Naive thymus-derived CD4-positive, alpha-beta T cell (primary cell): ENCODE measurements around the gene VAC14. TPM values are rescaled to one million over a fixed set of nuclear protein-coding genes. Genes with fewer than 3 reads are reported as not detected.

Experiments
- ATAC-seq: fragments of 150-1000 bp; cut with Tn5 transposase; 2 replicates; pipeline ENCODE4 v1.10.0; 2021; ENCODE audit warnings: mild to moderate bottlenecking, moderate library complexity
- CTCF ChIA-PET: fragments of 350-600 bp; sonication (Branson Sonifier 250); formaldehyde crosslinking; loops from one replicate; lab custom pipeline; 2021; ENCODE audit warnings: antibody characterized with exemption; lab: Charles Lee
- POLR2A ChIA-PET: fragments of 350-600 bp; sonication (Branson Sonifier 250); formaldehyde crosslinking; loops from one replicate; lab custom pipeline; 2021; ENCODE audit warnings: antibody characterized with exemption, inconsistent platforms; lab: Charles Lee
- DNase-seq, 9 donors: peaks; one replicate each; pipeline versions ENCODE4 v3.0.0 to v3.0.0-alpha.2; 2020 to 2022; ENCODE audit warnings: mixed read lengths in 1 of 9
- H3K27ac ChIP-seq: one replicate; pipeline ENCODE4 v1.7.0; 2013; ENCODE audit warnings: mild to moderate bottlenecking, low read depth, low read length, moderate library complexity
- H3K27me3 ChIP-seq, 2 donors: one replicate each; pipeline ENCODE4 v1.7.0; 2013; ENCODE audit warnings: low read length in 2 of 2, mild to moderate bottlenecking in 2 of 2, moderate library complexity in 2 of 2; ENCODE audit not compliant: control insufficient read depth in 2 of 2, insufficient read depth in 2 of 2
- H3K36me3 ChIP-seq, 3 experiments: 1 replicate in 2 of 3; 2 replicates in 1 of 3; pipeline ENCODE4 v1.7.0; 2013; ENCODE audit warnings: low read length in 3 of 3, mild to moderate bottlenecking in 3 of 3, moderate library complexity in 1 of 3; ENCODE audit not compliant: insufficient read depth in 3 of 3, control insufficient read depth in 2 of 3
- H3K4me1 ChIP-seq, 2 donors: one replicate each; pipeline ENCODE4 v1.7.0; 2013; ENCODE audit warnings: low read length in 2 of 2, mild to moderate bottlenecking in 2 of 2, moderate library complexity in 1 of 2; ENCODE audit not compliant: control insufficient read depth in 2 of 2, insufficient read depth in 2 of 2
- H3K4me3 ChIP-seq: 2 replicates; pipeline ENCODE4 v1.7.0; 2013; ENCODE audit warnings: mild to moderate bottlenecking, low read length
- H3K9me3 ChIP-seq, 3 experiments: 1 replicate in 2 of 3; 2 replicates in 1 of 3; pipeline ENCODE4 v1.7.0; 2013; ENCODE audit warnings: low read length in 3 of 3; ENCODE audit not compliant: control insufficient read depth in 2 of 3
- H3K27ac Mint-ChIP-seq, 9 donors: one replicate each; pipeline ENCODE4 v1.8.0; 2020 to 2022; ENCODE audit warnings: mixed read lengths in 9 of 9, mild to moderate bottlenecking in 8 of 9, moderate library complexity in 5 of 9, inconsistent platforms in 2 of 9
- H3K27me3 Mint-ChIP-seq, 5 donors: one replicate each; pipeline ENCODE4 v1.8.0; 2021 to 2022; ENCODE audit warnings: mixed read lengths in 5 of 5, mild to moderate bottlenecking in 1 of 5
- H3K36me3 Mint-ChIP-seq, 5 donors: one replicate each; pipeline ENCODE4 v1.8.0; 2020 to 2022; ENCODE audit warnings: mixed read lengths in 5 of 5, mild to moderate bottlenecking in 3 of 5, inconsistent platforms in 1 of 5
- H3K4me1 Mint-ChIP-seq, 7 donors: one replicate each; pipeline ENCODE4 v1.8.0; 2020 to 2022; ENCODE audit warnings: mixed read lengths in 7 of 7, mild to moderate bottlenecking in 3 of 7, inconsistent platforms in 1 of 7
- H3K4me3 Mint-ChIP-seq, 10 donors: one replicate each; pipeline ENCODE4 v1.8.0; 2020 to 2022; ENCODE audit warnings: mild to moderate bottlenecking in 10 of 10, mixed read lengths in 10 of 10, moderate library complexity in 6 of 10, inconsistent platforms in 2 of 10
- H3K9me3 Mint-ChIP-seq, 11 donors: one replicate each; pipeline ENCODE4 v1.8.0; 2020 to 2022; ENCODE audit warnings: mixed read lengths in 11 of 11, mild to moderate bottlenecking in 4 of 11, inconsistent platforms in 1 of 11, moderate library complexity in 1 of 11
- intact Hi-C, 2 donors: fragments of 100-400 bp; cut with micrococcal nuclease; formaldehyde crosslinking; loops; one replicate each; pipeline ENCODE4 v1.15.1; 2023
- polyA plus RNA-seq, 2 donors: library from polyadenylated mRNA; unstranded; fragments of 300-500 nt; fragmentation: Illumina TruSeq; gene quantifications; one replicate each; pipeline ENCODE4 v1.2.3, GENCODE V29; 2021
- total RNA-seq, 6 experiments: library from RNA in 5 of 6; stranded (reverse) in 5 of 6; gene quantifications; 1 replicate in 5 of 6; 2 replicates in 1 of 6; pipeline ENCODE4 v1.2.3 and lab custom pipeline; 2021 to 2026

The VAC14 gene
- total and polyA plus RNA-seq, 7 experiments from 2014 or later, result 29.2 to 61.2 (median 45.9) TPM

DNA sequence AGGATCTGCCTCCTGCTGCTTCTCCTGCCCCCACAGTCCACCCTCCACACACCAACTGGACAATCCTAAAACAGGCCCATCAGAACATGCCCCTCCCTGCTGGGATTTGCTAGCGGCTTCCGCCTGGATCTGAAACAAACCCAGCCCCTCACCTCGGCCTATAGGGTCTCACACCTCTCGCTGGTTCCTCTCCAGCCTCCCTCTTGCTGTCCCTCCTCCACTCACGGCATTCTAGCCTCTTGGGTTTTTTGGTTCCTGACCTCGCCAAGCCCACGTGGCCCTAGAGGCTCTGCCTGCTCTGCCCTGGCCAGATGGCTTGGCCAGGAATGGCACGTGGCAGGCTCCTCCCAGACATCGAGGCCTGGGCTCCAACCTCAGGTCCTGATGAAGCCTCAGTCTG is 99.4 kb downstream of the VAC14 start:
- ChIA-PET POLR2A (no interaction called here), CTCF (no interaction called here)
- intact Hi-C loops, result no loop called here
- peaks cover 4 to 22% (median 11%) of the 10 kb centered on the region in 7 donors for H3K4me1 Mint-ChIP-seq
- no peak overlapping the region for H3K27ac ChIP-seq
- H3K36me3 ChIP-seq, result peaks cover 0 to 21% (median 0%) of the 10 kb centered on the region in 3 experiments
- no peaks in the 10 kb centered on the region for H3K9me3 Mint-ChIP-seq
- H3K27me3 Mint-ChIP-seq, result no peaks in the 10 kb centered on the region
- H3K4me3 Mint-ChIP-seq, result no peak overlapping the region
- peaks cover 0 to 9% of the 10 kb centered on the region in 2 donors for H3K4me1 ChIP-seq
- no peaks in the 10 kb centered on the region for H3K27me3 ChIP-seq
- no peak overlapping the region for H3K4me3 ChIP-seq
- DNase-seq (no peak), ATAC-seq (no peak)
- no peaks in the 10 kb centered on the region for H3K9me3 ChIP-seq
- H3K36me3 Mint-ChIP-seq, result peaks cover 0 to 5% (median 0%) of the 10 kb centered on the region in 5 donors
- peak overlapping the region in 3 of 9 donors; percentile 21 to 52 (median 38) for H3K27ac Mint-ChIP-seq

DNA sequence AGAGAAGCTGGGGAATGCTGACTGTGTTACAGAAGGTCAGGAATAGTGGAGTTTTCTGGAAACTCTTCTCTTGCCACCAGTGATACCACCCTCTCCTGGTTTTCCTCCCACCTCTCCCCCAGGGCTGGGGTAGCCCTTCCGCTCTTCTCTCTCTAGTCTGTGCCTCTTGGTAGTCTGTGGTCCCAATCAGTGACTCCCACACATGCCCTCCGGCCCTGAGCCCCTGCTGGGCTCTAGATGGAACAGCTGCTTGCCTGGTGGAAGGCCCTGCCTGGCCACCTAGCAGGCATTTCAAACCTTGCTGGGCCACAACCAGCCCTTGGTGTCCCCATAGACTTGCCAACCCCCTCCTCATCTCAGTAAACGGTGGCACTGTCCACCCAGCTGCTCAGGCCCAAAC is 99.9 kb downstream of the VAC14 start:
- POLR2A ChIA-PET, result no interaction called here
- H3K4me3 ChIP-seq, result no peak overlapping the region
- Mint-ChIP-seq H3K27ac (peak overlapping the region in 3 of 9 donors; percentile 32 to 41 (median 33)), H3K27me3 (no peaks in the 10 kb centered on the region), H3K36me3 (peaks cover 0 to 5% (median 0%) of the 10 kb centered on the region in 5 donors), H3K4me1 (peaks cover 7 to 26% (median 16%) of the 10 kb centered on the region in 7 donors), H3K9me3 (no peaks in the 10 kb centered on the region), H3K4me3 (no peak overlapping the region)
- no peaks in the 10 kb centered on the region for H3K9me3 ChIP-seq
- intact Hi-C loops, result no loop called here
- H3K27me3 ChIP-seq, result no peaks in the 10 kb centered on the region
- peaks cover 0 to 21% (median 0%) of the 10 kb centered on the region in 3 experiments for H3K36me3 ChIP-seq
- CTCF ChIA-PET, result interaction anchor here (0.5 kb wide), 1 partner anchor 685 kb away, joined by 3 read pairs; no protein-coding TSS in a partner anchor
- H3K4me1 ChIP-seq, result peaks cover 0 to 10% of the 10 kb centered on the region in 2 donors
- H3K27ac ChIP-seq, result no peak overlapping the region
- no peak for ATAC-seq
- no peak for DNase-seq

DNA sequence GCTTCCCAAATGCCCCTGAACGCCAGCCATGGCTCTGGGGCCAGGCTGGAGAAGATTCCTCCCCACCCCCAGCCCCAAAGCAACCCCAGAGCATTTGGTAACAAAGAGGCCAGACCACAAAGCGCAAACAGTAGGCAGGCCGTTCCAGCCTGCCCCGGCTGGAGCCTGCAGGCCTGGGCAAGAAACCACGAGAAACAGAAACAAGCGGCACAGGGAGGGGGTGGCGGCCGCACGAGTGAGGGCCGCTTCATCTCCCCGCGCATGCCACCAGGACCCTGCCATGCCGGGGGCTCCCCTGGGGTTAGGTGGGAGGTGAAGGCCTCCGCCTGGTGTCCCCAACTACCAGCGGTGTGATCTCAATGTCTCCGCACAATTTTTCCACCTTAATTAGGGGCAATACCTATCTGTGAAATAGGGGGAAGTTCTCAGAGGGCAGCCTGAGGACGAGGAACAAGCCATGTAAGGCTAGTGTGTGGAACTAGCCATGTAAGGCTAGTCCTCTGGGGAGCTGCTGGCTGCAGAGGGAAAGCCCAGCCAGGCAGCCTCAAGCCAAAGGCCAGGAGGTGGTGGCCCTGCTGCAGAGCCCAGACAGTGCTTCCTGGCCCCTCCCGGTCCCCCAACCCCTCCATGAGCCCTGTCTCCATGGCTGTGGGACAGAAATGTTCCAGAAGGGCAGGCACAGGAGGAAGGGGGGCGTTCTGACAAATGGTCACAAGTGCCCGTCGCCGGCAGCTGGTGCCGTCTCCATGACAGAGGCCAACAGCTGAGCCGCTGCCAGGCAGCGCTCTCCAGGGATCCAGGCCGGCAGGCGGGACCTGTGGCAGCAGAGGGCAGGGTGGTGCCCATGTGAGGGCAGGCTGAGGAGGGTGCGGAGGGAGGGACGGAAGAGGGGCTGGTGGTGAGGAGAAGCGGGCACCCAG is 100.6 kb downstream of the VAC14 start:
- Mint-ChIP-seq H3K4me3 (no peak overlapping the region), H3K27me3 (no peaks in the 10 kb centered on the region), H3K36me3 (peaks cover 0 to 7% (median 0%) of the 10 kb centered on the region in 5 donors), H3K4me1 (peaks cover 14 to 33% (median 23%) of the 10 kb centered on the region in 7 donors), H3K27ac (peak overlapping the region in 3 of 9 donors; percentile 5 to 41 (median 9)), H3K9me3 (no peaks in the 10 kb centered on the region)
- ATAC-seq, result no peak
- DNase-seq, result no peak
- Histone ChIP-seq H3K27me3 (no peaks in the 10 kb centered on the region), H3K4me1 (peaks cover 0 to 17% of the 10 kb centered on the region in 2 donors), H3K9me3 (no peaks in the 10 kb centered on the region), H3K27ac (no peak overlapping the region), H3K4me3 (no peak overlapping the region), H3K36me3 (peaks cover 0 to 21% (median 0%) of the 10 kb centered on the region in 3 experiments)
- intact Hi-C loops, result no loop called here
- POLR2A ChIA-PET, result no interaction called here
- CTCF ChIA-PET, result interaction anchor here (0.5 kb wide), 1 partner anchor 685 kb away, joined by 3 read pairs; no protein-coding TSS in a partner anchor

DNA sequence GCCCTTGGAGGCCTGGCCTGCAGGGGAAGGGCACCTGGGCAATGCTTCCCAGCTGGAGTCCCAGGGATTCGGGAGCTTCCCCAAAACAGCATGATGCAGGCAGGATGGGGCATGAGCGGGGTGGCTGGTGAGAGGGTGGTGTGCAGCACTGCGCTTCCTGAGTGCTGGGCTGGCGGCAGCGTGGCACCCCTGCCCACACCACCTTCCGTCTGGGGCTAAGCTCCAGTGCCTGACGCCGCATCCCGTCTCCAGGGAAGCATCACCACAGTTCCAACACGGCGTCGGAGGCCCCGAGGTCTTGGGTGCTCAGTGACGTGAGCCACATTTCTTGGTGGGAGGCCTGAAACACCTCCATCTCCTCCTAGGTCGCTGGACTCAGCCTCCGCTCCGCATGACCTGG is 101.3 kb downstream of the VAC14 start:
- Mint-ChIP-seq H3K27ac (peak overlapping the region in 1 of 9 donors; percentile 9), H3K4me3 (no peak overlapping the region), H3K36me3 (peaks cover 0 to 10% (median 0%) of the 10 kb centered on the region in 5 donors), H3K4me1 (peaks cover 15 to 36% (median 27%) of the 10 kb centered on the region in 7 donors), H3K27me3 (no peaks in the 10 kb centered on the region), H3K9me3 (no peaks in the 10 kb centered on the region)
- H3K27me3 ChIP-seq, result no peaks in the 10 kb centered on the region
- intact Hi-C loops, result loop anchor here in 1 of 2 donors (5.0 kb wide), 1 partner anchor 73 kb away; no protein-coding TSS in a partner anchor
- no peak overlapping the region for H3K4me3 ChIP-seq
- POLR2A ChIA-PET, result no interaction called here
- no peak for DNase-seq
- H3K27ac ChIP-seq, result no peak overlapping the region
- peaks cover 0 to 17% of the 10 kb centered on the region in 2 donors for H3K4me1 ChIP-seq
- no peak for ATAC-seq
- peaks cover 0 to 21% (median 0%) of the 10 kb centered on the region in 3 experiments for H3K36me3 ChIP-seq
- CTCF ChIA-PET, result no interaction called here
- no peaks in the 10 kb centered on the region for H3K9me3 ChIP-seq

DNA sequence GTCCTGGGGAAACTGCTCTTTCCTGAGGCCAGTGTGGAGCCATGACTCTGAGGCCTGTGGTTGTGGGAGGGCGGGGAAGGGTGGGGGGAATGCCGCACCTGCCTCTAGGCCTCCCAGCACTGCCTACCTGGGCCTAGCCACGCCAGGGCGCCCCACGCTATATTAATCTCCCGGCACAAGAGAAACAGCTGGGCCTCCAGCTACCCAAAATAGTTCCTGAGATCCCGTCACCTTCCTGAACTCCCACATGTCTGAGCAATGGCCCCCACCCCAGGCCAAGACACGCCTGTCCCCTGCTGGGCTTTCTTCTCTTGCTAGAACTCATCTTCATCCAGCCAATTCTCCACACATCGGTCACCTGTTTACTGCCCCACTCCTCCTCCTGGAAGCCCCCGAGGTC is 102.1 kb downstream of the VAC14 start:
- Histone ChIP-seq H3K27me3 (no peaks in the 10 kb centered on the region), H3K4me1 (peaks cover 0 to 17% of the 10 kb centered on the region in 2 donors), H3K4me3 (no peak overlapping the region), H3K27ac (no peak overlapping the region), H3K9me3 (no peaks in the 10 kb centered on the region), H3K36me3 (peaks cover 0 to 21% (median 0%) of the 10 kb centered on the region in 3 experiments)
- H3K36me3 Mint-ChIP-seq, result peaks cover 0 to 10% (median 0%) of the 10 kb centered on the region in 5 donors
- intact Hi-C loops, result loop anchor here in 1 of 2 donors (5.0 kb wide), 1 partner anchor 73 kb away; no protein-coding TSS in a partner anchor
- ChIA-PET POLR2A (no interaction called here), CTCF (interaction anchor here (0.5 kb wide), 1 partner anchor 358 kb away, joined by 3 read pairs; no protein-coding TSS in a partner anchor)
- no peaks in the 10 kb centered on the region for H3K9me3 Mint-ChIP-seq
- H3K27ac Mint-ChIP-seq, result peak overlapping the region in 3 of 9 donors; percentile 3 to 69 (median 52)
- H3K4me1 Mint-ChIP-seq, result peaks cover 15 to 36% (median 27%) of the 10 kb centered on the region in 7 donors
- H3K27me3 Mint-ChIP-seq, result no peaks in the 10 kb centered on the region
- DNase-seq (no peak), ATAC-seq (no peak)
- H3K4me3 Mint-ChIP-seq, result peak overlapping the region in 1 of 10 donors; percentile 54

DNA sequence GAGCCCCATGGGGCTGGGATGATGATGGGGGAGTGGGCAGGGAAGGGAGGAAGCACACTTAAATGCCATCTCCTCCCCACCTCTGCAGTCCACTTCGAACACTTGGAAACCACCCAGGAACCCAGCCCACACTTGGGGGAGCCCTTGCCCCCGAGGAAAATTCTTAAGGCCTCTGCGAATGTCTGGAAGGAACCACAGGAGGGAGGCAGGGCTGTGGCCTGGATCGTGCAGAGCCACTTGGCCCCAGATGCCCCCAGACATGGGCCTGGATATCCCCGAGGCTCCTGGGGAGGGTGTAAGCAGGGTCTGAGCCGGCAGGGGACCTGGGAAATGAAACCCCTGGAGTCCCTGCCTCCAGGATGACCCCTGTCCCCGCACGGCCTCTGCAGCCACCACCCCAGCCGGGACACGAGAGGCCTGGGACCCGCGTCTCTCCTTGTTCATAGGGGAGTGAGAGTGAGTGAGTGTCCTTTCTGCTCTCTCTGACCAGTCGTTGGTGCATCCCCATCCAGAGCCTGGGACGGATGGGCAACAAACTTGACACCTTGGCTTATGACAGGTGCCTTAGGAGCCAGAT is 103.3 kb downstream of the VAC14 start:
- Histone ChIP-seq H3K4me1 (peaks cover 0 to 17% of the 10 kb centered on the region in 2 donors), H3K27ac (peak overlapping the region; percentile 49), H3K36me3 (peaks cover 0 to 25% (median 0%) of the 10 kb centered on the region in 3 experiments), H3K4me3 (no peak overlapping the region), H3K9me3 (no peaks in the 10 kb centered on the region), H3K27me3 (no peaks in the 10 kb centered on the region)
- peak overlapping the region in 5 of 9 donors; percentile 46 to 93 (median 91) for H3K27ac Mint-ChIP-seq
- DNase-seq, result no peak
- no peak overlapping the region for H3K4me3 Mint-ChIP-seq
- peaks cover 0 to 10% (median 0%) of the 10 kb centered on the region in 5 donors for H3K36me3 Mint-ChIP-seq
- ChIA-PET CTCF (no interaction called here), POLR2A (interaction anchor here (1.9 kb wide), 1 partner anchor 38 kb away, joined by 4 read pairs; no protein-coding TSS in a partner anchor)
- intact Hi-C loops, result loop anchor here (2.0 to 5.0 kb wide), 2 partner anchors 39 to 75 kb away; no protein-coding TSS in a partner anchor
- no peaks in the 10 kb centered on the region for H3K27me3 Mint-ChIP-seq
- no peak for ATAC-seq
- H3K4me1 Mint-ChIP-seq, result peaks cover 15 to 36% (median 27%) of the 10 kb centered on the region in 7 donors
- H3K9me3 Mint-ChIP-seq, result no peaks in the 10 kb centered on the region
